Activated CD8-positive, alpha-beta memory T cell treated with anti-CD3 and anti-CD28 coated beads, Interleukin-2, amount 50 U/mL, for 4 hours (primary cell): ENCODE results near the gene NCKAP5.

Source experiments
- DNase-seq: peaks from one replicate; pipeline ENCODE4 v3.0.0-alpha.2; 2020

The NCKAP5 gene

GRCh38 chr2:132645722-132646539 is 922.3 kb downstream of the NCKAP5 start:
- DNase-seq = no peak

GRCh38 chr2:132645176-132645575 is 923.1 kb downstream of the NCKAP5 start:
- DNase-seq = no peak

GRCh38 chr2:132642415-132642814 is 925.8 kb downstream of the NCKAP5 start:
- DNase-seq = no peak

- no peak for DNase-seq
Measured at GRCh38 chr2:132641819-132642218, 926.4 kb downstream of the NCKAP5 start.

GRCh38 chr2:132640116-132640515 is 928.1 kb downstream of the NCKAP5 start:
- DNase-seq = no peak

GRCh38 chr2:132638313-132639040 is 929.8 kb downstream of the NCKAP5 start:
- no peak for DNase-seq

GRCh38 chr2:132636346-132636745 is 931.9 kb downstream of the NCKAP5 start:
- DNase-seq = no peak

GRCh38 chr2:132633635-132634034 is 934.6 kb downstream of the NCKAP5 start:
- no peak for DNase-seq

- DNase-seq = no peak
Measured at GRCh38 chr2:132632000-132632649, 936.1 kb downstream of the NCKAP5 start.

- no peak for DNase-seq
Measured at GRCh38 chr2:132627536-132627935, 940.7 kb downstream of the NCKAP5 start.

- no peak for DNase-seq
Measured at GRCh38 chr2:132623096-132623839, 945.0 kb downstream of the NCKAP5 start.
